HCT116 (cell line): Measurements from ENCODE around the gene PDLIM5.

ENCODE experiments used
- ATF3 ChIP-seq: IDR thresholded peaks from 2 replicates; pipeline ENCODE4 v1.6.1; 2012
- CTCF ChIP-seq, 3 experiments: fragments of 200-600 bp in 1 of 3; sonication (generic) in 1 of 3; IDR thresholded peaks in 2 of 3; conservative IDR thresholded peaks in 1 of 3; 2 replicates each; pipeline ENCODE4 v1.5.1; 2012 to 2017; ENCODE audit warnings: low read depth in 2 of 3, low read length in 2 of 3, antibody characterized with exemption in 1 of 3, borderline replicate concordance in 1 of 3, control low read depth in 1 of 3, mild to moderate bottlenecking in 1 of 3, mixed read lengths in 1 of 3, mixed run types in 1 of 3, moderate library complexity in 1 of 3; ENCODE audit not compliant: insufficient read depth in 1 of 3
- EZH2 ChIP-seq: fragments of 200-600 bp; sonication (generic); IDR thresholded peaks from 2 replicates; pipeline ENCODE4 v1.6.1; 2017; ENCODE audit warnings: antibody characterized with exemption, mixed run types
- JUND ChIP-seq: IDR thresholded peaks from 2 replicates; pipeline ENCODE4 v1.6.1; 2012
- MAX ChIP-seq: IDR thresholded peaks from 2 replicates; pipeline ENCODE4 v1.6.1; 2012
- POLR2A ChIP-seq: IDR thresholded peaks from 2 replicates; pipeline ENCODE4 v1.7.0; 2011; ENCODE audit warnings: borderline replicate concordance; ENCODE audit not compliant: insufficient read depth, insufficient read length; ENCODE audit errors: extremely low read depth
- POLR2AphosphoS5 ChIP-seq: IDR thresholded peaks from 2 replicates; pipeline ENCODE4 v1.6.1; 2011; ENCODE audit warnings: mild to moderate bottlenecking, low read depth, low read length, moderate library complexity
- RAD21 ChIP-seq: IDR thresholded peaks from 2 replicates; pipeline ENCODE4 v1.6.1; 2012; ENCODE audit warnings: low read depth, mild to moderate bottlenecking
- REST ChIP-seq: IDR thresholded peaks from 2 replicates; pipeline ENCODE4 v1.6.1; 2012; ENCODE audit warnings: low read depth
- ZFX ChIP-seq: fragments of 450-650 bp; IDR thresholded peaks from 2 replicates; pipeline ENCODE4 v1.6.1; 2017
- ZNF274 ChIP-seq: fragments of 200-500 bp; sonication (Bioruptor generic); IDR thresholded peaks from 2 replicates; pipeline ENCODE4 v1.6.1; 2014; ENCODE audit warnings: mild to moderate bottlenecking, low read depth, low read length, inconsistent platforms

- TF ChIP-seq CTCF (IDR thresholded peaks at IDR 0.05 in 2 of 3, conservative IDR thresholded peaks at IDR 0.05 in 1 of 3; ENCODE audit: borderline replicate concordance in 1 of 3, insufficient read depth in 1 of 3, low read depth in 2 of 3, low read length in 2 of 3) (no peak), REST (no peak), POLR2AphosphoS5 (no peak), RAD21 (no peak), EZH2 (no peak), ZFX (no peak), ATF3 (no peak), POLR2A (no peak), ZNF274 (no peak), JUND (no peak), MAX (no peak)
Observed at GRCh38 chr4:94671113-94671512, 219.4 kb downstream of the PDLIM5 start.
